ENCODE results near the gene TMEM239.

- TF ChIP-seq, protein P1, sequence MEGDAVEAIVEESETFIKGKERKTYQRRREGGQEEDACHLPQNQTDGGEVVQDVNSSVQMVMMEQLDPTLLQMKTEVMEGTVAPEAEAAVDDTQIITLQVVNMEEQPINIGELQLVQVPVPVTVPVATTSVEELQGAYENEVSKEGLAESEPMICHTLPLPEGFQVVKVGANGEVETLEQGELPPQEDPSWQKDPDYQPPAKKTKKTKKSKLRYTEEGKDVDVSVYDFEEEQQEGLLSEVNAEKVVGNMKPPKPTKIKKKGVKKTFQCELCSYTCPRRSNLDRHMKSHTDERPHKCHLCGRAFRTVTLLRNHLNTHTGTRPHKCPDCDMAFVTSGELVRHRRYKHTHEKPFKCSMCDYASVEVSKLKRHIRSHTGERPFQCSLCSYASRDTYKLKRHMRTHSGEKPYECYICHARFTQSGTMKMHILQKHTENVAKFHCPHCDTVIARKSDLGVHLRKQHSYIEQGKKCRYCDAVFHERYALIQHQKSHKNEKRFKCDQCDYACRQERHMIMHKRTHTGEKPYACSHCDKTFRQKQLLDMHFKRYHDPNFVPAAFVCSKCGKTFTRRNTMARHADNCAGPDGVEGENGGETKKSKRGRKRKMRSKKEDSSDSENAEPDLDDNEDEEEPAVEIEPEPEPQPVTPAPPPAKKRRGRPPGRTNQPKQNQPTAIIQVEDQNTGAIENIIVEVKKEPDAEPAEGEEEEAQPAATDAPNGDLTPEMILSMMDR (IDR thresholded peaks at IDR 0.05) = no peak
- no peak for TF ChIP-seq POLR2AphosphoS5 (IDR thresholded peaks at IDR 0.05)
These were observed 21.9 kb upstream of the TMEM239 start for GRCh38 chr20:2794202-2794748.
